HepG2 (cell line): Measurements from ENCODE around the gene ZNF792. TPM values are rescaled to one million over a fixed set of nuclear protein-coding genes. Genes with fewer than 3 reads are reported as not detected.

Source experiments
- CAMTA2 ChIP-seq: sonication (generic); formaldehyde crosslinking; IDR thresholded peaks from 2 replicates; pipeline ENCODE4 v1.4.0; 2020; ENCODE audit warnings: mild to moderate bottlenecking, missing genetic modification reagents, borderline replicate concordance
- DMTF1 ChIP-seq: sonication (generic); formaldehyde crosslinking; IDR thresholded peaks from 2 replicates; pipeline ENCODE4 v1.4.0; 2020; ENCODE audit warnings: mild to moderate bottlenecking, missing genetic modification reagents
- NFE2 ChIP-seq: sonication (generic); formaldehyde crosslinking; IDR thresholded peaks from 2 replicates; pipeline ENCODE4 v1.4.0; 2020; ENCODE audit warnings: missing genetic modification reagents
- NPAS2 ChIP-seq: sonication (generic); formaldehyde crosslinking; IDR thresholded peaks from 2 replicates; pipeline ENCODE4 v1.8.0; 2022; ENCODE audit warnings: mild to moderate bottlenecking, missing genetic modification reagents, borderline replicate concordance
- PAF1 ChIP-seq: IDR thresholded peaks from 2 replicates; pipeline ENCODE4 v1.6.1; 2016; ENCODE audit warnings: missing genetic modification reagents, missing compliant biosample characterization
- SETDB1 ChIP-seq: sonication (generic); formaldehyde crosslinking; IDR thresholded peaks from 2 replicates; pipeline ENCODE4 v1.5.1; 2020; ENCODE audit warnings: missing genetic modification reagents, mild to moderate bottlenecking, borderline replicate concordance
- SNAPC5 ChIP-seq: sonication (generic); formaldehyde crosslinking; IDR thresholded peaks from 2 replicates; pipeline ENCODE4 v1.8.1; 2023; ENCODE audit warnings: mild to moderate bottlenecking, missing genetic modification reagents, borderline replicate concordance
- ZNF687 ChIP-seq: sonication (generic); formaldehyde crosslinking; IDR thresholded peaks from 2 replicates; pipeline ENCODE4 v1.5.1; 2020; ENCODE audit warnings: mild to moderate bottlenecking, missing genetic modification reagents, moderate library complexity
- ZNF704 ChIP-seq: sonication (generic); formaldehyde crosslinking; IDR thresholded peaks from 2 replicates; pipeline ENCODE4 v1.8.1; 2023; ENCODE audit warnings: mild to moderate bottlenecking, inconsistent platforms, moderate library complexity, missing genetic modification reagents, borderline replicate concordance
- ZNF761 ChIP-seq: sonication (generic); formaldehyde crosslinking; conservative IDR thresholded peaks from 2 replicates; pipeline ENCODE4 v1.4.0; 2020; ENCODE audit warnings: mild to moderate bottlenecking, missing genetic modification reagents
- polyA plus RNA-seq, 8 experiments: library from polyadenylated mRNA; depleted of rRNA in 3 of 8; stranded (reverse) in 7 of 8; unstranded in 1 of 8; fragments of >200 nt; fragmentation: Illumina TruSeq in 4 of 8; extraction: Trizol in 4 of 8; gene quantifications; 2 replicates each; pipeline versions ENCODE4 v1.2.1 to v1.2.3, GENCODE V29; 2011 to 2016; ENCODE audit warnings: low read depth in 4 of 8, missing spikeins in 1 of 8, mixed read lengths in 1 of 8; ENCODE audit not compliant: insufficient read depth in 1 of 8
- total RNA-seq, 5 experiments: library from RNA; depleted of rRNA; stranded (reverse); fragments of >200 nt; fragmentation: Illumina TruSeq; extraction: Trizol; gene quantifications; 2 replicates each; pipeline ENCODE4 v1.2.3, GENCODE V29; 2016; ENCODE audit warnings: low read depth in 1 of 5
- TF ChIP-seq, protein P1 (sequence below): sonication (generic); formaldehyde crosslinking; conservative IDR thresholded peaks from 2 replicates; pipeline ENCODE4 v1.8.0; 2022; ENCODE audit warnings: low read depth, missing genetic modification reagents
- TF ChIP-seq, protein P2 (sequence below): sonication (generic); formaldehyde crosslinking; IDR thresholded peaks from 2 replicates; pipeline ENCODE4 v1.5.0; 2020; ENCODE audit warnings: mild to moderate bottlenecking, missing genetic modification reagents
- TF ChIP-seq, protein P3 (sequence below): sonication (generic); formaldehyde crosslinking; IDR thresholded peaks from 2 replicates; pipeline ENCODE4 v1.8.0; 2022; ENCODE audit warnings: mild to moderate bottlenecking, missing genetic modification reagents, moderate library complexity
- TF ChIP-seq, protein P4 (sequence below): sonication (generic); formaldehyde crosslinking; conservative IDR thresholded peaks from 2 replicates; pipeline ENCODE4 v1.8.1; 2023; ENCODE audit warnings: missing genetic modification reagents

The ZNF792 gene
- total and polyA plus RNA-seq, 2 of the 13 experiments (the other 11 are each of a cell fraction or from before 2014, with no cell fraction given): 5.5 to 11.5 TPM

- TF ChIP-seq CAMTA2: no peak
- TF ChIP-seq SNAPC5: no peak
- TF ChIP-seq, protein P1, sequence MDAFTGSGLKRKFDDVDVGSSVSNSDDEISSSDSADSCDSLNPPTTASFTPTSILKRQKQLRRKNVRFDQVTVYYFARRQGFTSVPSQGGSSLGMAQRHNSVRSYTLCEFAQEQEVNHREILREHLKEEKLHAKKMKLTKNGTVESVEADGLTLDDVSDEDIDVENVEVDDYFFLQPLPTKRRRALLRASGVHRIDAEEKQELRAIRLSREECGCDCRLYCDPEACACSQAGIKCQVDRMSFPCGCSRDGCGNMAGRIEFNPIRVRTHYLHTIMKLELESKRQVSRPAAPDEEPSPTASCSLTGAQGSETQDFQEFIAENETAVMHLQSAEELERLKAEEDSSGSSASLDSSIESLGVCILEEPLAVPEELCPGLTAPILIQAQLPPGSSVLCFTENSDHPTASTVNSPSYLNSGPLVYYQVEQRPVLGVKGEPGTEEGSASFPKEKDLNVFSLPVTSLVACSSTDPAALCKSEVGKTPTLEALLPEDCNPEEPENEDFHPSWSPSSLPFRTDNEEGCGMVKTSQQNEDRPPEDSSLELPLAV (CRISPR knock-in tag): no peak
- TF ChIP-seq SETDB1 (CRISPR knock-in tag): no peak
- no peak; the same call in none of the 2 replicates for TF ChIP-seq ZNF704 (CRISPR knock-in tag)
- no peak for TF ChIP-seq NFE2
- TF ChIP-seq, protein P2, sequence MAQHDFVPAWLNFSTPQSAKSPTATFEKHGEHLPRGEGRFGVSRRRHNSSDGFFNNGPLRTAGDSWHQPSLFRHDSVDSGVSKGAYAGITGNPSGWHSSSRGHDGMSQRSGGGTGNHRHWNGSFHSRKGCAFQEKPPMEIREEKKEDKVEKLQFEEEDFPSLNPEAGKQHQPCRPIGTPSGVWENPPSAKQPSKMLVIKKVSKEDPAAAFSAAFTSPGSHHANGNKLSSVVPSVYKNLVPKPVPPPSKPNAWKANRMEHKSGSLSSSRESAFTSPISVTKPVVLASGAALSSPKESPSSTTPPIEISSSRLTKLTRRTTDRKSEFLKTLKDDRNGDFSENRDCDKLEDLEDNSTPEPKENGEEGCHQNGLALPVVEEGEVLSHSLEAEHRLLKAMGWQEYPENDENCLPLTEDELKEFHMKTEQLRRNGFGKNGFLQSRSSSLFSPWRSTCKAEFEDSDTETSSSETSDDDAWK (CRISPR knock-in tag): no peak
- TF ChIP-seq, protein P3, sequence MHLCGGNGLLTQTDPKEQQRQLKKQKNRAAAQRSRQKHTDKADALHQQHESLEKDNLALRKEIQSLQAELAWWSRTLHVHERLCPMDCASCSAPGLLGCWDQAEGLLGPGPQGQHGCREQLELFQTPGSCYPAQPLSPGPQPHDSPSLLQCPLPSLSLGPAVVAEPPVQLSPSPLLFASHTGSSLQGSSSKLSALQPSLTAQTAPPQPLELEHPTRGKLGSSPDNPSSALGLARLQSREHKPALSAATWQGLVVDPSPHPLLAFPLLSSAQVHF (CRISPR knock-in tag): no peak
- TF ChIP-seq, protein P4, sequence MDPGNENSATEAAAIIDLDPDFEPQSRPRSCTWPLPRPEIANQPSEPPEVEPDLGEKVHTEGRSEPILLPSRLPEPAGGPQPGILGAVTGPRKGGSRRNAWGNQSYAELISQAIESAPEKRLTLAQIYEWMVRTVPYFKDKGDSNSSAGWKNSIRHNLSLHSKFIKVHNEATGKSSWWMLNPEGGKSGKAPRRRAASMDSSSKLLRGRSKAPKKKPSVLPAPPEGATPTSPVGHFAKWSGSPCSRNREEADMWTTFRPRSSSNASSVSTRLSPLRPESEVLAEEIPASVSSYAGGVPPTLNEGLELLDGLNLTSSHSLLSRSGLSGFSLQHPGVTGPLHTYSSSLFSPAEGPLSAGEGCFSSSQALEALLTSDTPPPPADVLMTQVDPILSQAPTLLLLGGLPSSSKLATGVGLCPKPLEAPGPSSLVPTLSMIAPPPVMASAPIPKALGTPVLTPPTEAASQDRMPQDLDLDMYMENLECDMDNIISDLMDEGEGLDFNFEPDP: no peak
- peak; percentile 82 for TF ChIP-seq ZNF761
- TF ChIP-seq NPAS2 (CRISPR knock-in tag): no peak
- no peak for TF ChIP-seq DMTF1 (CRISPR knock-in tag)
- TF ChIP-seq PAF1 (CRISPR knock-in tag): no peak
- TF ChIP-seq ZNF687 (CRISPR knock-in tag): peak; percentile 57
These were observed 42.4 kb upstream of the ZNF792 start (continued) for GRCh38 chr19:35006342-35006998.
